H1 (cell line): ENCODE data around the gene RGL1. TPM values are rescaled to one million over a fixed set of nuclear protein-coding genes. Genes with fewer than 3 reads are reported as not detected.

Source experiments
- CTCF ChIA-PET: fragments of 300-600 bp; sonication (Branson Sonifier 250); formaldehyde crosslinking; loops from one replicate; lab custom pipeline; 2021; ENCODE audit not compliant: partially characterized antibody; lab: Charles Lee
- POLR2A ChIA-PET: fragments of 300-600 bp; sonication (Branson Sonifier 250); formaldehyde crosslinking; loops from one replicate; lab custom pipeline; 2021; ENCODE audit warnings: inconsistent platforms; ENCODE audit not compliant: partially characterized antibody; lab: Charles Lee
- DNase-seq, 2 experiments: peaks; one replicate each; pipeline versions ENCODE4 v3.0.0 to v3.0.0-alpha.2; 2010 to 2022; ENCODE audit warnings: low spot score in 2 of 2, low read depth in 1 of 2, mixed read lengths in 1 of 2
- FAIRE-seq: peaks from 2 replicates; lab custom pipeline; 2011; peaks lifted over from hg19 to GRCh38; lab: Jason Lieb, UNC
- H2AFZ ChIP-seq: 2 replicates; pipeline ENCODE4 v1.8.1; 2012; ENCODE audit warnings: low read length, inconsistent platforms
- H2AK5ac ChIP-seq: 2 replicates; pipeline ENCODE4 v1.6.1; 2013; ENCODE audit warnings: low read depth, low read length
- H2BK120ac ChIP-seq: replicated peaks from 2 replicates; pipeline ENCODE3; 2013; ENCODE audit warnings: low read depth, low read length, inconsistent platforms
- H2BK12ac ChIP-seq: 2 replicates; pipeline ENCODE4 v1.6.1; 2013; ENCODE audit warnings: low read depth, low read length
- H2BK15ac ChIP-seq: 2 replicates; pipeline ENCODE4 v1.6.1; 2013; ENCODE audit warnings: low read length
- H2BK20ac ChIP-seq: 2 replicates; pipeline ENCODE4 v1.6.1; 2013; ENCODE audit warnings: low read length
- H2BK5ac ChIP-seq: 2 replicates; pipeline ENCODE4 v1.6.1; 2013; ENCODE audit warnings: low read depth, low read length
- H3K14ac ChIP-seq: 2 replicates; pipeline ENCODE4 v1.6.1; 2013; ENCODE audit warnings: inconsistent platforms; ENCODE audit not compliant: insufficient read length
- H3K18ac ChIP-seq: 2 replicates; pipeline ENCODE4 v1.6.1; 2013; ENCODE audit warnings: low read length; ENCODE audit errors: extremely low read depth
- H3K23ac ChIP-seq: 2 replicates; pipeline ENCODE4 v1.6.1; 2013; ENCODE audit warnings: inconsistent platforms; ENCODE audit not compliant: insufficient read length
- H3K23me2 ChIP-seq: 2 replicates; pipeline ENCODE4 v1.6.1; 2013; ENCODE audit warnings: low read depth, low read length
- H3K27ac ChIP-seq: 2 replicates; pipeline ENCODE4 v1.6.1; 2011; ENCODE audit warnings: low read depth, low read length, inconsistent platforms
- H3K27me3 ChIP-seq, 4 experiments: replicated peaks in 1 of 4; 1 replicate in 1 of 4; 2 replicates in 3 of 4; pipeline versions ENCODE4 v1.6.1 to v1.8.1; 2011 to 2013; ENCODE audit warnings: low read length in 3 of 4, mild to moderate bottlenecking in 3 of 4, inconsistent platforms in 2 of 4, mixed read lengths in 2 of 4, moderate library complexity in 1 of 4; ENCODE audit not compliant: control insufficient read depth in 3 of 4, insufficient read depth in 3 of 4; ENCODE audit errors: extremely low read depth in 1 of 4
- H3K36me3 ChIP-seq, 4 experiments: 2 replicates each; pipeline versions ENCODE4 v1.6.1 to v1.8.1; 2011 to 2013; ENCODE audit warnings: mild to moderate bottlenecking in 4 of 4, low read length in 3 of 4, moderate library complexity in 2 of 4, control low read depth in 1 of 4, inconsistent platforms in 1 of 4; ENCODE audit not compliant: insufficient read depth in 4 of 4, control insufficient read depth in 2 of 4
- H3K4ac ChIP-seq: replicated peaks from 2 replicates; pipeline ENCODE3; 2013; ENCODE audit warnings: low read length, low read depth, mixed read lengths, inconsistent platforms; ENCODE audit not compliant: insufficient read length
- H3K4me1 ChIP-seq, 4 experiments: replicated peaks in 1 of 4; 1 replicate in 1 of 4; 2 replicates in 3 of 4; pipeline versions ENCODE4 v1.6.1 to v1.8.1; 2011 to 2013; ENCODE audit warnings: low read length in 3 of 4, inconsistent platforms in 2 of 4, mixed read lengths in 1 of 4; ENCODE audit not compliant: insufficient read depth in 4 of 4, control insufficient read depth in 3 of 4
- H3K4me2 ChIP-seq, 2 experiments: 2 replicates each; pipeline versions ENCODE4 v1.6.1 to v1.8.1; 2011 to 2013; ENCODE audit warnings: low read depth in 2 of 2, low read length in 2 of 2, control low read depth in 1 of 2, inconsistent platforms in 1 of 2, mild to moderate bottlenecking in 1 of 2; ENCODE audit not compliant: insufficient read depth in 1 of 2
- H3K4me3 ChIP-seq, 4 experiments: fragments of 200-600, 300-600 bp in 1 of 4; sonication (generic), shearing (Covaris generic), sonication (Bioruptor Twin) in 1 of 4; 2 replicates each; pipeline versions ENCODE4 v1.5.1 to v1.8.1; 2011 to 2016; ENCODE audit warnings: low read length in 4 of 4, low read depth in 3 of 4, control low read depth in 2 of 4, inconsistent platforms in 2 of 4, mild to moderate bottlenecking in 2 of 4, mixed read lengths in 1 of 4, moderate library complexity in 1 of 4; ENCODE audit not compliant: insufficient read depth in 2 of 4; ENCODE audit errors: extremely low read depth in 1 of 4
- H3K56ac ChIP-seq: replicated peaks from 2 replicates; pipeline ENCODE3; 2013; ENCODE audit warnings: low read depth, mild to moderate bottlenecking, mixed read lengths, low read length, inconsistent platforms; ENCODE audit not compliant: insufficient read length
- H3K79me1 ChIP-seq: 2 replicates; pipeline ENCODE4 v1.6.1; 2013; ENCODE audit warnings: low read depth, low read length, control low read depth
- H3K79me2 ChIP-seq, 2 experiments: 2 replicates each; pipeline versions ENCODE4 v1.6.1 to v1.8.1; 2012 to 2013; ENCODE audit warnings: low read length in 2 of 2, mild to moderate bottlenecking in 2 of 2, inconsistent platforms in 1 of 2; ENCODE audit not compliant: insufficient read depth in 2 of 2, control insufficient read depth in 1 of 2
- H3K9ac ChIP-seq, 4 experiments: replicated peaks in 1 of 4; 1 replicate in 1 of 4; 2 replicates in 3 of 4; pipeline versions ENCODE4 v1.6.1 to v1.8.1; 2011 to 2013; ENCODE audit warnings: low read depth in 3 of 4, low read length in 3 of 4, control low read depth in 2 of 4, mild to moderate bottlenecking in 2 of 4, moderate library complexity in 2 of 4, inconsistent platforms in 1 of 4; ENCODE audit errors: extremely low read depth in 1 of 4
- H3K9me3 ChIP-seq, 2 experiments: 2 replicates each; pipeline versions ENCODE4 v1.6.1 to v1.8.1; 2012 to 2013; ENCODE audit warnings: mild to moderate bottlenecking in 2 of 2, moderate library complexity in 2 of 2, control low read depth in 1 of 2, inconsistent platforms in 1 of 2, low read depth in 1 of 2, low read length in 1 of 2, mixed read lengths in 1 of 2; ENCODE audit not compliant: insufficient read depth in 2 of 2
- H4K20me1 ChIP-seq, 2 experiments: replicated peaks in 1 of 2; 2 replicates each; pipeline versions ENCODE3 to v1.8.1; 2011 to 2013; ENCODE audit warnings: inconsistent platforms in 2 of 2, low read length in 2 of 2, mild to moderate bottlenecking in 1 of 2; ENCODE audit not compliant: insufficient read depth in 2 of 2, control insufficient read depth in 1 of 2
- H4K5ac ChIP-seq: 2 replicates; pipeline ENCODE4 v1.6.1; 2013; ENCODE audit warnings: low read length, low read depth, mixed read lengths, inconsistent platforms; ENCODE audit not compliant: insufficient read length
- H4K8ac ChIP-seq: 2 replicates; pipeline ENCODE4 v1.8.0; 2013; ENCODE audit warnings: mild to moderate bottlenecking, moderate library complexity, low read length, inconsistent platforms; ENCODE audit not compliant: insufficient read depth; ENCODE audit errors: extremely low read depth
- H4K91ac ChIP-seq: replicated peaks from 2 replicates; pipeline ENCODE3; 2013; ENCODE audit warnings: low read length, mixed read lengths, inconsistent platforms; ENCODE audit not compliant: insufficient read length
- CHD2 ChIP-seq: IDR thresholded peaks from 2 replicates; pipeline ENCODE4 v1.6.1; 2012; ENCODE audit warnings: low read length, improper control_type of control experiment
- NANOG ChIP-seq: IDR thresholded peaks from 2 replicates; pipeline ENCODE4 v1.6.1; 2011; ENCODE audit warnings: low read length, low read depth, mild to moderate bottlenecking, inconsistent platforms; ENCODE audit not compliant: insufficient read depth, poor library complexity, severe bottlenecking
- NRF1 ChIP-seq: IDR thresholded peaks from 2 replicates; pipeline ENCODE4 v1.6.1; 2011; ENCODE audit warnings: mild to moderate bottlenecking, low read depth, low read length, improper control_type of control experiment
- POLR2A ChIP-seq, 2 experiments: IDR thresholded peaks; 1 replicate in 1 of 2; 2 replicates in 1 of 2; pipeline ENCODE4 v1.6.1; 2011; ENCODE audit warnings: low read depth in 2 of 2, low read length in 2 of 2, mild to moderate bottlenecking in 2 of 2; ENCODE audit errors: control extremely low read depth in 1 of 2
- RAD21 ChIP-seq, 2 experiments: IDR thresholded peaks in 1 of 2; conservative IDR thresholded peaks in 1 of 2; 2 replicates each; pipeline ENCODE4 v1.6.1; 2011; ENCODE audit warnings: low read depth in 2 of 2, low read length in 2 of 2, improper control_type of control experiment in 1 of 2, inconsistent platforms in 1 of 2, mild to moderate bottlenecking in 1 of 2, moderate library complexity in 1 of 2
- RXRA ChIP-seq: IDR thresholded peaks from 2 replicates; pipeline ENCODE4 v1.6.1; 2011; ENCODE audit warnings: low read depth, mild to moderate bottlenecking, low read length, moderate library complexity; ENCODE audit not compliant: insufficient read depth
- SP2 ChIP-seq: IDR thresholded peaks from 2 replicates; pipeline ENCODE4 v1.6.1; 2012; ENCODE audit warnings: mild to moderate bottlenecking, low read length, inconsistent platforms
- WGBS, 2 experiments: shearing (Covaris generic) in 1 of 2; methylation state at CpG; one replicate each; pipeline versions ENCODE4 v1.1.6 to v1.1.7; 2013 to 2015; ENCODE audit warnings: low lambda C conversion rate in 2 of 2, mixed read lengths in 2 of 2, inconsistent platforms in 1 of 2, low coverage in 1 of 2, missing lambda C conversion rate in 1 of 2; ENCODE audit not compliant: insufficient replicate concordance in 2 of 2, insufficient coverage in 1 of 2, insufficient read length in 1 of 2; ENCODE audit errors: extremely low coverage in 1 of 2, missing lambda C conversion rate in 1 of 2; 5-methylcytosine and 5-hydroxymethylcytosine counted together
- polyA plus RNA-seq, 7 experiments: library from polyadenylated mRNA; depleted of rRNA in 3 of 7; stranded (reverse) in 5 of 7; unstranded in 2 of 7; fragments of >200 nt in 5 of 7; fragments of 200-250 nt in 2 of 7; gene quantifications; 1 replicate in 5 of 7; 2 replicates in 1 of 7; 4 replicates in 1 of 7; pipeline versions ENCODE4 v1.2.1 to v1.2.3, GENCODE V29; 2011 to 2013; ENCODE audit warnings: missing spikeins in 2 of 7, mixed read lengths in 2 of 7
- total RNA-seq: library from RNA; stranded (reverse); fragmentation: NEBNext Ultra II Directional; extraction: Animal tissue kit (Norgen Biotek cat#: 25700); gene quantifications from 2 replicates; pipeline ENCODE4 v1.2.1, GENCODE V29; 2021

Gene RGL1
- total and polyA plus RNA-seq, 2 of the 8 experiments (the other 6 are each of a cell fraction or from before 2014, with no cell fraction given) = 0.98 to 2.4 TPM

DNA sequence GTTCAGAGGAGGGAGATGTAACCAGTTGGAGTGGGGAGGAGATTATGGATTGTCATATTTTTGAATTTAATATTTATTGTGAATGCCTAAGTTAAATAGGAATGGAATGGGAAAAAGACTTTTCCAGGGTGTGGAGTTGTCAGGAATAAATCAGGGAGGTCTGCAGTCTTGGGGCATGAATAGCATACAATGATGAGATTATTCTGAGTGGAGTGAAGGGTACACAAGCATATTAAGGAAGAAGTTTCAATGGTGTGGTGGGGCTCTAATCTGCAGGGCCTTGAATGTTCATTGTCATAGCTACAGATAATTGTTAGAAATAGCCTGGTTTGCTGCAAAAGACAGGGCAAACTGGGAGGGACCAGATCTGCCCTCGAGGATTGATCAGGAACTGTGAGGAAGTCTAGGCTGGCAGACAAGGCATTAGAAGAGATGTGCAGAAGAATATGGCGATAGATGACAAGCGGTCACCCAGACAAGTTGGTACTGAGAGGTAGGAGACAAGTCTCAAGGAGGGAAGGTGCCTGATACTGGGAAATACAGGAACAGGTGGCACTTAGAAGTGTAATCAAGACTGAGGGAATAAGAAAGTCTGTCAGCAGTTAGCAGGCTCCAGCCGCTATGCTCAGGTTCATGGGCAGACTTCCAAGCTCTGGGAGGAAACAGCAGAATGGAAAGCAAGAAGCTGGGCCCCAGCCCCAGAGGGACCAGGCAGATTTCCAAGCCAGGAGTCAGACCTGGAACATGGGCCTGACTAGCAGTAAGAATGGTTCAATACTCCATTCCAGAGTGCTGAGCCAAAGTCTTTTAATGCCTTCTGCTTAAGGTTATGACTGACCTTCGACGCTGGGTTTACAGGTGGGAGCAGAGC lies 20.9 kb upstream of the RGL1 start:
- FAIRE-seq = no peak
- POLR2A ChIA-PET = no interaction called here

More for the DNA sequence above, 20.9 kb upstream of the RGL1 start:
- H3K27ac ChIP-seq = no peak overlapping the region
- TF ChIP-seq SP2 = no peak
- no peak for TF ChIP-seq RAD21 (IDR thresholded peaks at IDR 0.05 in 1 of 2, conservative IDR thresholded peaks at IDR 0.05 in 1 of 2; ENCODE audit: low read depth in 2 of 2, low read length in 2 of 2)
- TF ChIP-seq CHD2 = no peak
- TF ChIP-seq RXRA = no peak
- TF ChIP-seq NANOG = no peak
- TF ChIP-seq POLR2A (IDR thresholded peaks at IDR 0.05; ENCODE audit: control extremely low read depth in 1 of 2, low read depth in 2 of 2, low read length in 2 of 2) = no peak
- no peak for TF ChIP-seq NRF1
- no peaks in the 10 kb centered on the region for H3K27me3 ChIP-seq
- H4K5ac ChIP-seq = no peak overlapping the region
- peaks cover 0 to 3% (median 3%) of the 10 kb centered on the region in 4 experiments; a peak in 3 of 7 replicates for H3K4me1 ChIP-seq
- no peaks in the 10 kb centered on the region for H3K79me2 ChIP-seq
- no peak overlapping the region for H2BK120ac ChIP-seq
- no peak overlapping the region for H2BK20ac ChIP-seq
- no peak overlapping the region for H3K4me3 ChIP-seq
- no peak overlapping the region for H4K8ac ChIP-seq
- H3K14ac ChIP-seq = no peak overlapping the region
- no peak overlapping the region for H2BK12ac ChIP-seq
- no peak overlapping the region for H4K91ac ChIP-seq
- H3K18ac ChIP-seq = no peak overlapping the region
- H3K36me3 ChIP-seq = no peaks in the 10 kb centered on the region
- no peak overlapping the region for H2BK15ac ChIP-seq
- H2BK5ac ChIP-seq = no peak overlapping the region
- H3K4ac ChIP-seq = no peak overlapping the region
- H3K23ac ChIP-seq = no peak overlapping the region
- H2AK5ac ChIP-seq = no peak overlapping the region
- 96% methylated on average over 6 of the region's 6 CpGs; no CpG with 5 or more reads in 1 of the 2 experiments for WGBS, 2 experiments
- no peak overlapping the region for H2AFZ ChIP-seq
- no peaks in the 10 kb centered on the region for H4K20me1 ChIP-seq
- H3K9ac ChIP-seq = no peak overlapping the region
- H3K23me2 ChIP-seq = no peaks in the 10 kb centered on the region
- no peak overlapping the region for H3K4me2 ChIP-seq
- H3K9me3 ChIP-seq = no peaks in the 10 kb centered on the region
- CTCF ChIA-PET = no interaction called here
- H3K79me1 ChIP-seq = no peaks in the 10 kb centered on the region
- H3K56ac ChIP-seq = no peak overlapping the region
- DNase-seq = no peak
